Neural progenitor cell (in vitro differentiated cells): ENCODE measurements around the gene TMC8.

Experiments used
- CTCF ChIP-seq: fragments of 200-600 bp; sonication (generic); IDR thresholded peaks from 2 replicates; pipeline ENCODE4 v1.5.1; 2017; ENCODE audit warnings: antibody characterized with exemption, mild to moderate bottlenecking
- EZH2 ChIP-seq: fragments of 200-600 bp; sonication (generic); IDR thresholded peaks from 2 replicates; pipeline ENCODE4 v1.6.1; 2017; ENCODE audit warnings: antibody characterized with exemption, mild to moderate bottlenecking, moderate library complexity
- EZH2phosphoT487 ChIP-seq: fragments of 200-600 bp; sonication (generic); IDR thresholded peaks from 2 replicates; pipeline ENCODE4 v1.6.1; 2017; ENCODE audit warnings: antibody characterized with exemption

GRCh38 chr17:78146471-78146869 is 15.9 kb downstream of the TMC8 start:
- no peak for TF ChIP-seq CTCF
- no peak for TF ChIP-seq EZH2
- no peak for TF ChIP-seq EZH2phosphoT487
